Transverse colon (tissue), 4 donors: ENCODE data around the gene SMAP1.

Experiments used
- EP300 ChIP-seq: sonication (generic); formaldehyde crosslinking; IDR thresholded peaks from one replicate; pipeline ENCODE4 v1.6.1; 2017; ENCODE audit warnings: antibody characterized with exemption, low read depth
- POLR2AphosphoS5 ChIP-seq, 3 donors: sonication (generic); formaldehyde crosslinking; IDR thresholded peaks; one replicate each; pipeline ENCODE4 v1.6.1; 2016; ENCODE audit warnings: antibody characterized with exemption in 3 of 3
- TF ChIP-seq, protein P1 (sequence below), 5 experiments: fragments of 200-600 bp in 3 of 5; fragments of 450-650 bp in 2 of 5; sonication (generic) in 3 of 5; IDR thresholded peaks; 1 replicate in 2 of 5; 2 replicates in 3 of 5; pipeline ENCODE4 v1.5.1; 2016 to 2017; ENCODE audit warnings: antibody characterized with exemption in 5 of 5, inconsistent platforms in 3 of 5, mild to moderate bottlenecking in 2 of 5, moderate library complexity in 1 of 5

DNA sequence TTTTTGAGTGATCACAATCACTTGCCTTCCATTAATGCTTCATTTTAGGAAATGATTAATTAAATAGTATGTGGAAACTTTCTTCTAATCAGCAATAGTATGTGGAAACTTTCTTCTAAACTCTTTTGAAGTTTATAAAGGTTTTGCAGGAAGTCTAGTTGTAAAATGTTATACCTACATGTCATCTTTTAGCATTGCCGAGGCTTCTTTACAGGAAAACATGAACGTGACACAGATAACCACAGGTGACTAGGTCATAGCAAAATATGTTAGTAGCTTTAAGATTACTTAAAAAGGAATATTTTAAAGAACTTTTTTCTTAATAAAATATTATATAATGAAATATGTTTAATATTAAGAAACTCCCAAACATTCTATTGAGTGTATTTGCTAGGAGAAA, 56.8 kb downstream of the SMAP1 start:
- TF ChIP-seq, protein P1, sequence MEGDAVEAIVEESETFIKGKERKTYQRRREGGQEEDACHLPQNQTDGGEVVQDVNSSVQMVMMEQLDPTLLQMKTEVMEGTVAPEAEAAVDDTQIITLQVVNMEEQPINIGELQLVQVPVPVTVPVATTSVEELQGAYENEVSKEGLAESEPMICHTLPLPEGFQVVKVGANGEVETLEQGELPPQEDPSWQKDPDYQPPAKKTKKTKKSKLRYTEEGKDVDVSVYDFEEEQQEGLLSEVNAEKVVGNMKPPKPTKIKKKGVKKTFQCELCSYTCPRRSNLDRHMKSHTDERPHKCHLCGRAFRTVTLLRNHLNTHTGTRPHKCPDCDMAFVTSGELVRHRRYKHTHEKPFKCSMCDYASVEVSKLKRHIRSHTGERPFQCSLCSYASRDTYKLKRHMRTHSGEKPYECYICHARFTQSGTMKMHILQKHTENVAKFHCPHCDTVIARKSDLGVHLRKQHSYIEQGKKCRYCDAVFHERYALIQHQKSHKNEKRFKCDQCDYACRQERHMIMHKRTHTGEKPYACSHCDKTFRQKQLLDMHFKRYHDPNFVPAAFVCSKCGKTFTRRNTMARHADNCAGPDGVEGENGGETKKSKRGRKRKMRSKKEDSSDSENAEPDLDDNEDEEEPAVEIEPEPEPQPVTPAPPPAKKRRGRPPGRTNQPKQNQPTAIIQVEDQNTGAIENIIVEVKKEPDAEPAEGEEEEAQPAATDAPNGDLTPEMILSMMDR (IDR thresholded peaks at IDR 0.05), result no peak
- TF ChIP-seq POLR2AphosphoS5 (IDR thresholded peaks at IDR 0.05) (no peak), EP300 (no peak)
